ENCODE results near the gene PAFAH1B2. TPM values are rescaled to one million over a fixed set of nuclear protein-coding genes. Genes with fewer than 3 reads are reported as not detected.

Gene PAFAH1B2
- polyA plus RNA-seq, 1 experiment = 51.2 TPM

GRCh38 chr11:117170210-117170609, 26.1 kb downstream of the PAFAH1B2 start:
- H3K4me3 ChIP-seq (ENCODE audit: low read depth, low read length) = no peak overlapping the region
- CTCF ChIA-PET = interaction anchor here (0.7 to 3.3 kb wide), 2 partner anchors 11 to 26 kb away, joined by 3 to 13 read pairs; partner anchors contain the start of gene PAFAH1B2
- no peak for TF ChIP-seq CTCF (IDR thresholded peaks at IDR 0.05; ENCODE audit: insufficient read depth, low read depth, low read length)
- no peak for DNase-seq (ENCODE audit: low read depth)
- no peaks in the 10 kb centered on the region for H3K27me3 ChIP-seq (ENCODE audit: control insufficient read depth, insufficient read depth, low read length)
- POLR2A ChIA-PET = no interaction called here
- peaks cover 5% of the 10 kb centered on the region for H3K36me3 ChIP-seq (ENCODE audit: control insufficient read depth, insufficient read depth, low read length)

GRCh38 chr11:117171007-117171403, 26.9 kb downstream of the PAFAH1B2 start:
- ChIA-PET POLR2A (no interaction called here), CTCF (interaction anchor here (0.6 to 3.3 kb wide), 4 partner anchors 10 to 360 kb away, joined by 3 to 13 read pairs (median 3); partner anchors contain the start of gene PAFAH1B2)
- no peak for DNase-seq (ENCODE audit: low read depth)
- Histone ChIP-seq H3K36me3 (ENCODE audit: control insufficient read depth, insufficient read depth, low read length) (peaks cover 5% of the 10 kb centered on the region), H3K27me3 (ENCODE audit: control insufficient read depth, insufficient read depth, low read length) (no peaks in the 10 kb centered on the region), H3K4me3 (ENCODE audit: low read depth, low read length) (no peak overlapping the region)
- TF ChIP-seq CTCF (IDR thresholded peaks at IDR 0.05; ENCODE audit: insufficient read depth, low read depth, low read length) = no peak

GRCh38 chr11:117171404-117172061, 27.4 kb downstream of the PAFAH1B2 start:
- Histone ChIP-seq H3K36me3 (ENCODE audit: control insufficient read depth, insufficient read depth, low read length) (peaks cover 5% of the 10 kb centered on the region), H3K27me3 (ENCODE audit: control insufficient read depth, insufficient read depth, low read length) (no peaks in the 10 kb centered on the region), H3K4me3 (ENCODE audit: low read depth, low read length) (no peak overlapping the region)
- TF ChIP-seq CTCF (IDR thresholded peaks at IDR 0.05; ENCODE audit: insufficient read depth, low read depth, low read length) = no peak
- DNase-seq (ENCODE audit: low read depth) = no peak
- ChIA-PET POLR2A (interaction anchor here (0.6 kb wide), 1 partner anchor 51 kb away, joined by 3 read pairs; no protein-coding TSS in a partner anchor), CTCF (interaction anchor here (0.8 to 3.3 kb wide), 6 partner anchors 9 to 60 kb away, joined by 3 to 13 read pairs (median 3); partner anchors contain the start of genes PCSK7 and RNF214)

GRCh38 chr11:117172724-117173421, 28.8 kb downstream of the PAFAH1B2 start:
- no peak for TF ChIP-seq CTCF (IDR thresholded peaks at IDR 0.05; ENCODE audit: insufficient read depth, low read depth, low read length)
- CTCF ChIA-PET = interaction anchor here (0.7 to 3.3 kb wide), 7 partner anchors 8 to 382 kb away, joined by 3 to 13 read pairs (median 4); partner anchors contain the start of gene APOA5
- DNase-seq (ENCODE audit: low read depth) = no peak

GRCh38 chr11:117175104-117175503, 31.0 kb downstream of the PAFAH1B2 start:
- ChIA-PET CTCF (no interaction called here), POLR2A (interaction anchor here (0.6 kb wide), 1 partner anchor 375 kb away, joined by 12 read pairs; no protein-coding TSS in a partner anchor)
- H3K36me3 ChIP-seq (ENCODE audit: control insufficient read depth, insufficient read depth, low read length) = peaks cover 2% of the 10 kb centered on the region
- no peak for TF ChIP-seq CTCF (IDR thresholded peaks at IDR 0.05; ENCODE audit: insufficient read depth, low read depth, low read length)
- no peak overlapping the region for H3K4me3 ChIP-seq (ENCODE audit: low read depth, low read length)
- no peaks in the 10 kb centered on the region for H3K27me3 ChIP-seq (ENCODE audit: control insufficient read depth, insufficient read depth, low read length)
- no peak for DNase-seq (ENCODE audit: low read depth)

More at GRCh38 chr11:117172724-117173421, 28.8 kb downstream of the PAFAH1B2 start:
- Histone ChIP-seq H3K4me3 (ENCODE audit: low read depth, low read length) (no peak overlapping the region), H3K36me3 (ENCODE audit: control insufficient read depth, insufficient read depth, low read length) (peaks cover 2% of the 10 kb centered on the region), H3K27me3 (ENCODE audit: control insufficient read depth, insufficient read depth, low read length) (no peaks in the 10 kb centered on the region)
- POLR2A ChIA-PET = no interaction called here
